HG02678 (cell line): Measurements from ENCODE around the gene AP1AR.

Experiments used
- ATAC-seq: cut with Tn5 transposase; IDR thresholded peaks from one replicate; pipeline ENCODE4 v1.9.1; 2021; ENCODE audit warnings: mild to moderate bottlenecking, moderate library complexity; ENCODE audit not compliant: unreplicated experiment

The AP1AR gene

GRCh38 chr4:112219826-112220366 is 11.7 kb upstream of the AP1AR start:
- no peak for ATAC-seq

GRCh38 chr4:112222219-112222955 is 9.2 kb upstream of the AP1AR start:
- ATAC-seq: no peak

GRCh38 chr4:112225157-112225556 is 6.4 kb upstream of the AP1AR start:
- no peak for ATAC-seq

- peak; percentile 84 for ATAC-seq
Observed at GRCh38 chr4:112230879-112231778, 458 bp upstream of the AP1AR start.

GRCh38 chr4:112234952-112235609 is 3.5 kb downstream of the AP1AR start:
- no peak for ATAC-seq

- no peak for ATAC-seq
Observed at GRCh38 chr4:112236040-112236439, 4.5 kb downstream of the AP1AR start.

GRCh38 chr4:112238833-112239232 is 7.2 kb downstream of the AP1AR start:
- no peak for ATAC-seq

- no peak for ATAC-seq
Observed at GRCh38 chr4:112245383-112245782, 13.8 kb downstream of the AP1AR start.

GRCh38 chr4:112247021-112247420 is 15.4 kb downstream of the AP1AR start:
- no peak for ATAC-seq

GRCh38 chr4:112251019-112251643 is 19.5 kb downstream of the AP1AR start:
- no peak for ATAC-seq

GRCh38 chr4:112252234-112252633 is 20.6 kb downstream of the AP1AR start:
- ATAC-seq: no peak

GRCh38 chr4:112253382-112254000 is 21.9 kb downstream of the AP1AR start:
- peak; percentile 67 for ATAC-seq

GRCh38 chr4:112257098-112257497 is 25.5 kb downstream of the AP1AR start:
- no peak for ATAC-seq

GRCh38 chr4:112266823-112267222 is 35.2 kb downstream of the AP1AR start:
- ATAC-seq: peak; percentile 38

- no peak for ATAC-seq
Observed at GRCh38 chr4:112270051-112270450, 38.5 kb downstream of the AP1AR start.

- ATAC-seq: no peak
Observed at GRCh38 chr4:112270640-112271421, 39.2 kb downstream of the AP1AR start.

- no peak for ATAC-seq
Observed at GRCh38 chr4:112272292-112272691, 40.7 kb downstream of the AP1AR start.

GRCh38 chr4:112274959-112275358 is 43.4 kb downstream of the AP1AR start:
- no peak for ATAC-seq

GRCh38 chr4:112276113-112276512 is 44.5 kb downstream of the AP1AR start:
- no peak for ATAC-seq

- ATAC-seq: no peak
Observed at GRCh38 chr4:112277220-112277619, 45.6 kb downstream of the AP1AR start.
